Measurements from ENCODE around the gene THSD7A. TPM values are rescaled to one million over a fixed set of nuclear protein-coding genes. Genes with fewer than 3 reads are reported as not detected.

The THSD7A gene
- total and polyA plus RNA-seq, 2 of the 8 experiments (the other 6 are each of a cell fraction or from before 2014, with no cell fraction given), result 0.44 to 1.2 TPM

DNA sequence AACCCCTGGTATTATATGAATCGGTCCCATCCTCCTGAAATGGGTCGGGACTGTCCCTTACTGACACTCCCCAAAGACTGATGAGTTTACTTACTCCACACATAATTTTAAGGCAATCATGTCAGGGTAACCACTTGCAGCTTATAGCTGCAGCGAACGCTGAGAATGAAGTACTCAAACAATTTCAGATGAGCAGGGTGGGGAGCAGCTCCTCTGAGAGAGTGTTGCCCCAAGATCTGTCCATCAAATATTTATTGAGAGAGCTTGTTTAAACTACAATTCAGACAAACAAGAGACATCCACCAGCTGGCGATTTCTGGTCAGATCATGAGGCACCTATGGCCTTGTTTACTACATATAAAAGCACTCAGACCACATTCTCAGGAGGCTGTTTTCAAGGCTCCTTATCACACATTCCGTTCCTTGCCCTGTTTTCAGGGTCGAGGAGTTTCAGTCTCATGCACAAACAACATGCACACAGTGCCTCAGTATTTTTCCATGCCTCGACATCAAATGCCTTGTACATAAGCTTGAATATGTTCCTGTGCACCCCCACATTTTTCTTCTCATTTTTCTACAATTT is 80.1 kb downstream of the THSD7A start:
- Histone ChIP-seq H2AFZ (ENCODE audit: low read length) (no peak overlapping the region), H2BK5ac (ENCODE audit: low read depth, low read length) (no peak overlapping the region), H2BK15ac (ENCODE audit: low read length) (no peak overlapping the region), H4K20me1 (replicated peaks in 1 of 2; ENCODE audit: control insufficient read depth in 1 of 2, insufficient read depth in 2 of 2, low read length in 2 of 2) (no peaks in the 10 kb centered on the region), H3K9me3 (ENCODE audit: insufficient read depth in 2 of 2, low read depth in 1 of 2, low read length in 1 of 2) (no peaks in the 10 kb centered on the region), H2BK20ac (ENCODE audit: low read length) (no peak overlapping the region), H3K23ac (ENCODE audit: insufficient read length) (no peak overlapping the region), H3K27me3 (replicated peaks in 1 of 4; ENCODE audit: control insufficient read depth in 3 of 4, extremely low read depth in 1 of 4, insufficient read depth in 3 of 4, low read length in 3 of 4) (no peaks in the 10 kb centered on the region), H3K4me2 (ENCODE audit: insufficient read depth in 1 of 2, low read depth in 2 of 2, low read length in 2 of 2) (no peak overlapping the region), H3K36me3 (ENCODE audit: control insufficient read depth in 2 of 4, insufficient read depth in 4 of 4, low read length in 3 of 4) (no peaks in the 10 kb centered on the region), H3K18ac (ENCODE audit: extremely low read depth, low read length) (no peak overlapping the region), H3K27ac (ENCODE audit: low read depth, low read length) (no peak overlapping the region), H3K4me3 (ENCODE audit: extremely low read depth in 1 of 4, insufficient read depth in 2 of 4, low read depth in 3 of 4, low read length in 4 of 4) (no peak overlapping the region), H2AK5ac (ENCODE audit: low read depth, low read length) (no peak overlapping the region), H3K56ac (replicated peaks; ENCODE audit: insufficient read length, low read depth, low read length) (no peak overlapping the region), H4K8ac (ENCODE audit: extremely low read depth, insufficient read depth, low read length) (no peak overlapping the region), H3K79me1 (ENCODE audit: low read depth, low read length) (no peaks in the 10 kb centered on the region), H2BK120ac (replicated peaks; ENCODE audit: low read depth, low read length) (no peak overlapping the region), H3K4me1 (replicated peaks in 1 of 4; ENCODE audit: control insufficient read depth in 3 of 4, insufficient read depth in 4 of 4, low read length in 3 of 4) (no peaks in the 10 kb centered on the region; a peak in 1 of 7 replicates), H4K91ac (replicated peaks; ENCODE audit: insufficient read length, low read length) (no peak overlapping the region), H3K23me2 (ENCODE audit: low read depth, low read length) (no peaks in the 10 kb centered on the region; the same call in 1 of the 2 replicates), H2BK12ac (ENCODE audit: low read depth, low read length) (no peak overlapping the region), H4K5ac (ENCODE audit: insufficient read length, low read depth, low read length) (no peak overlapping the region), H3K9ac (replicated peaks in 1 of 4; ENCODE audit: extremely low read depth in 1 of 4, low read depth in 3 of 4, low read length in 3 of 4) (no peak overlapping the region), H3K14ac (ENCODE audit: insufficient read length) (no peak overlapping the region), H3K79me2 (ENCODE audit: control insufficient read depth in 1 of 2, insufficient read depth in 2 of 2, low read length in 2 of 2) (no peaks in the 10 kb centered on the region), H3K4ac (replicated peaks; ENCODE audit: insufficient read length, low read depth, low read length) (no peak overlapping the region)
- WGBS, 2 experiments (ENCODE audit: extremely low coverage in 1 of 2, insufficient coverage in 1 of 2, insufficient read length in 1 of 2, insufficient replicate concordance in 2 of 2, low coverage in 1 of 2, low lambda C conversion rate in 2 of 2, missing lambda C conversion rate in 1 of 2), result 88% methylated on average over 8 of the region's 8 CpGs; no CpG with 5 or more reads in 1 of the 2 experiments
- ChIA-PET POLR2A (ENCODE audit: partially characterized antibody) (no interaction called here), CTCF (ENCODE audit: partially characterized antibody) (interaction anchor here (1.8 kb wide), 1 partner anchor 12 kb away, joined by 5 read pairs; no protein-coding TSS in a partner anchor)
- DNase-seq (ENCODE audit: low read depth in 1 of 2, low spot score in 2 of 2) (no peak), FAIRE-seq (no peak)
- TF ChIP-seq JUND (IDR thresholded peaks at IDR 0.05; ENCODE audit: low read length) (no peak), TCF12 (IDR thresholded peaks at IDR 0.05; ENCODE audit: low read depth, low read length) (no peak), POLR2AphosphoS5 (IDR thresholded peaks at IDR 0.05; ENCODE audit: low read depth, low read length) (no peak), CTBP2 (IDR thresholded peaks at IDR 0.05; ENCODE audit: borderline replicate concordance, insufficient read depth, insufficient read length, low read length) (no peak), CBX5 (IDR thresholded peaks at IDR 0.05; ENCODE audit: low read depth, low read length) (no peak), POU5F1 (IDR thresholded peaks at IDR 0.05; ENCODE audit: low read depth, low read length) (no peak), HDAC2 (IDR thresholded peaks at IDR 0.05; ENCODE audit: borderline replicate concordance in 1 of 2, low read depth in 2 of 2, low read length in 2 of 2) (no peak)
- TF ChIP-seq, protein P1, sequence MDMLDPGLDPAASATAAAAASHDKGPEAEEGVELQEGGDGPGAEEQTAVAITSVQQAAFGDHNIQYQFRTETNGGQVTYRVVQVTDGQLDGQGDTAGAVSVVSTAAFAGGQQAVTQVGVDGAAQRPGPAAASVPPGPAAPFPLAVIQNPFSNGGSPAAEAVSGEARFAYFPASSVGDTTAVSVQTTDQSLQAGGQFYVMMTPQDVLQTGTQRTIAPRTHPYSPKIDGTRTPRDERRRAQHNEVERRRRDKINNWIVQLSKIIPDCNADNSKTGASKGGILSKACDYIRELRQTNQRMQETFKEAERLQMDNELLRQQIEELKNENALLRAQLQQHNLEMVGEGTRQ (IDR thresholded peaks at IDR 0.05; ENCODE audit: low read length), result no peak
- TF ChIP-seq, protein P2, sequence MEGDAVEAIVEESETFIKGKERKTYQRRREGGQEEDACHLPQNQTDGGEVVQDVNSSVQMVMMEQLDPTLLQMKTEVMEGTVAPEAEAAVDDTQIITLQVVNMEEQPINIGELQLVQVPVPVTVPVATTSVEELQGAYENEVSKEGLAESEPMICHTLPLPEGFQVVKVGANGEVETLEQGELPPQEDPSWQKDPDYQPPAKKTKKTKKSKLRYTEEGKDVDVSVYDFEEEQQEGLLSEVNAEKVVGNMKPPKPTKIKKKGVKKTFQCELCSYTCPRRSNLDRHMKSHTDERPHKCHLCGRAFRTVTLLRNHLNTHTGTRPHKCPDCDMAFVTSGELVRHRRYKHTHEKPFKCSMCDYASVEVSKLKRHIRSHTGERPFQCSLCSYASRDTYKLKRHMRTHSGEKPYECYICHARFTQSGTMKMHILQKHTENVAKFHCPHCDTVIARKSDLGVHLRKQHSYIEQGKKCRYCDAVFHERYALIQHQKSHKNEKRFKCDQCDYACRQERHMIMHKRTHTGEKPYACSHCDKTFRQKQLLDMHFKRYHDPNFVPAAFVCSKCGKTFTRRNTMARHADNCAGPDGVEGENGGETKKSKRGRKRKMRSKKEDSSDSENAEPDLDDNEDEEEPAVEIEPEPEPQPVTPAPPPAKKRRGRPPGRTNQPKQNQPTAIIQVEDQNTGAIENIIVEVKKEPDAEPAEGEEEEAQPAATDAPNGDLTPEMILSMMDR (IDR thresholded peaks at IDR 0.05; ENCODE audit: control extremely low read depth in 1 of 3, insufficient read depth in 1 of 3, low read depth in 1 of 3, low read length in 3 of 3), result no peak

Data from H1 (cell line).